ENCODE results near the gene GC. TPM values are rescaled to one million over a fixed set of nuclear protein-coding genes. Genes with fewer than 3 reads are reported as not detected.
"Not testable (repeated sequence)": the region's sequence is repeated elsewhere in the genome, so short reads cannot be mapped to it uniquely, and the experiment has no call there.

GC gene
- not detected in 2 replicates for total RNA-seq (2014; rRNA removed; shearing (Covaris generic); ENCODE audit: low replicate concordance)

GRCh38 chr4:71783972-71784371, at the start of gene GC:
TSS of gene GC (minus strand) at chr4:71784079. CDS start at chr4:71784018, 61 bp downstream.
- no peaks in the 10 kb centered on the region for H3K9me3 ChIP-seq
- no peaks in the 10 kb centered on the region for H3K27me3 ChIP-seq
- no peaks in the 10 kb centered on the region for H3K36me3 ChIP-seq
- no peak within 1 kb of the TSS for H3K4me3 ChIP-seq
- DNase-seq: no peak

- no peak for DNase-seq
- H3K9me3 ChIP-seq: no peaks in the 10 kb centered on the region
- no peak overlapping the region for H3K4me3 ChIP-seq
- H3K27me3 ChIP-seq: no peaks in the 10 kb centered on the region
- no peaks in the 10 kb centered on the region for H3K36me3 ChIP-seq
These were observed 49.5 kb upstream of the GC start for GRCh38 chr4:71833232-71833900.

- no peaks in the 10 kb centered on the region for H3K27me3 ChIP-seq
- H3K9me3 ChIP-seq: no peaks in the 10 kb centered on the region
- H3K4me3 ChIP-seq: no peak overlapping the region
- H3K36me3 ChIP-seq: no peaks in the 10 kb centered on the region
- DNase-seq: no peak
These were observed 48.2 kb upstream of the GC start for GRCh38 chr4:71832049-71832448.

GRCh38 chr4:71830497-71831190, 46.8 kb upstream of the GC start:
- no peaks in the 10 kb centered on the region for H3K27me3 ChIP-seq
- H3K4me3 ChIP-seq: no peak overlapping the region
- no peaks in the 10 kb centered on the region for H3K36me3 ChIP-seq
- no peaks in the 10 kb centered on the region for H3K9me3 ChIP-seq
- no peak for DNase-seq

- no peak for DNase-seq
- H3K36me3 ChIP-seq: no peaks in the 10 kb centered on the region
- H3K4me3 ChIP-seq: no peak overlapping the region
- no peaks in the 10 kb centered on the region for H3K27me3 ChIP-seq
- H3K9me3 ChIP-seq: no peaks in the 10 kb centered on the region
These were observed 44.6 kb upstream of the GC start for GRCh38 chr4:71828470-71828869.

GRCh38 chr4:71827826-71828225, 43.9 kb upstream of the GC start:
- DNase-seq: no peak
- no peaks in the 10 kb centered on the region for H3K27me3 ChIP-seq
- H3K9me3 ChIP-seq: no peaks in the 10 kb centered on the region
- no peaks in the 10 kb centered on the region for H3K36me3 ChIP-seq
- H3K4me3 ChIP-seq: no peak overlapping the region

GRCh38 chr4:71816676-71817303, 32.9 kb upstream of the GC start:
- H3K4me3 ChIP-seq: no peak overlapping the region
- H3K36me3 ChIP-seq: no peaks in the 10 kb centered on the region
- H3K9me3 ChIP-seq: no peaks in the 10 kb centered on the region
- H3K27me3 ChIP-seq: no peaks in the 10 kb centered on the region
- DNase-seq: no peak

GRCh38 chr4:71814433-71814832, 30.6 kb upstream of the GC start:
- H3K27me3 ChIP-seq: no peaks in the 10 kb centered on the region
- H3K36me3 ChIP-seq: no peaks in the 10 kb centered on the region
- DNase-seq: no peak
- no peak overlapping the region for H3K4me3 ChIP-seq
- no peaks in the 10 kb centered on the region for H3K9me3 ChIP-seq

- DNase-seq, H3K4me3 ChIP-seq, H3K36me3 ChIP-seq, H3K9me3 ChIP-seq, H3K27me3 ChIP-seq: not testable (repeated sequence)
These were observed 25.9 kb upstream of the GC start for GRCh38 chr4:71809805-71810204.

GRCh38 chr4:71807469-71807868, 23.6 kb upstream of the GC start:
- no peaks in the 10 kb centered on the region for H3K27me3 ChIP-seq
- H3K36me3 ChIP-seq: no peaks in the 10 kb centered on the region
- H3K9me3 ChIP-seq: no peaks in the 10 kb centered on the region
- H3K4me3 ChIP-seq: no peak overlapping the region
- no peak for DNase-seq

- not testable (repeated sequence) for H3K27me3 ChIP-seq
These were observed 21.4 kb upstream of the GC start for GRCh38 chr4:71805230-71805629.

GRCh38 chr4:71804017-71804697, 20.3 kb upstream of the GC start:
- H3K4me3 ChIP-seq, H3K36me3 ChIP-seq, DNase-seq, H3K27me3 ChIP-seq, H3K9me3 ChIP-seq: not testable (repeated sequence)

More at GRCh38 chr4:71805230-71805629, 21.4 kb upstream of the GC start:
- not testable (repeated sequence) for H3K36me3 ChIP-seq, DNase-seq, H3K4me3 ChIP-seq, H3K9me3 ChIP-seq

- Histone ChIP-seq H3K9me3 (no peaks in the 10 kb centered on the region), H3K27me3 (no peaks in the 10 kb centered on the region), H3K36me3 (no peaks in the 10 kb centered on the region), H3K4me3 (no peak overlapping the region)
- DNase-seq: no peak
These were observed 2.1 kb upstream of the GC start for GRCh38 chr4:71785959-71786358.

GRCh38 chr4:71784569-71785197, 804 bp upstream of the GC start:
- H3K4me3 ChIP-seq: no peak overlapping the region
- H3K36me3 ChIP-seq: no peaks in the 10 kb centered on the region
- DNase-seq: no peak
- no peaks in the 10 kb centered on the region for H3K27me3 ChIP-seq
- no peaks in the 10 kb centered on the region for H3K9me3 ChIP-seq

GRCh38 chr4:71777891-71778290, 6.0 kb downstream of the GC start:
- Histone ChIP-seq H3K4me3 (no peak overlapping the region), H3K9me3 (no peaks in the 10 kb centered on the region), H3K36me3 (no peaks in the 10 kb centered on the region), H3K27me3 (no peaks in the 10 kb centered on the region; the same call in 1 of the 2 replicates)
- no peak for DNase-seq

- Histone ChIP-seq H3K36me3 (no peaks in the 10 kb centered on the region), H3K9me3 (no peaks in the 10 kb centered on the region), H3K4me3 (no peak overlapping the region), H3K27me3 (no peaks in the 10 kb centered on the region; the same call in 1 of the 2 replicates)
- no peak for DNase-seq
These were observed 8.4 kb downstream of the GC start for GRCh38 chr4:71775449-71775848.

GRCh38 chr4:71774136-71774535, 9.7 kb downstream of the GC start:
- Histone ChIP-seq H3K9me3 (no peaks in the 10 kb centered on the region), H3K36me3 (no peaks in the 10 kb centered on the region), H3K27me3 (no peaks in the 10 kb centered on the region; the same call in 1 of the 2 replicates), H3K4me3 (no peak overlapping the region)
- no peak for DNase-seq

Measured in MG63 (cell line).